HG02973 (cell line): ENCODE data around the gene GOLM1.
A peak's percentile ranks its signal among the peaks of the same experiment; 100 is the strongest.
"Not testable (repeated sequence)": the region's sequence is repeated elsewhere in the genome, so short reads cannot be mapped to it uniquely, and the experiment has no call there.

Experiments
- ATAC-seq: cut with Tn5 transposase; IDR thresholded peaks from one replicate; pipeline ENCODE4 v1.9.1; 2021; ENCODE audit warnings: moderate library complexity; ENCODE audit not compliant: unreplicated experiment

The GOLM1 gene

GRCh38 chr9:86098824-86099700 is at the start of gene GOLM1:
TSS of gene GOLM1 (minus strand) at chr9:86099558. CDS start at chr9:86079320, 20,238 bp downstream.
- ATAC-seq = peak; percentile 74

- ATAC-seq = not testable (repeated sequence)
Measured at GRCh38 chr9:86146671-86147070, 47.3 kb upstream of the GOLM1 start.

DNA sequence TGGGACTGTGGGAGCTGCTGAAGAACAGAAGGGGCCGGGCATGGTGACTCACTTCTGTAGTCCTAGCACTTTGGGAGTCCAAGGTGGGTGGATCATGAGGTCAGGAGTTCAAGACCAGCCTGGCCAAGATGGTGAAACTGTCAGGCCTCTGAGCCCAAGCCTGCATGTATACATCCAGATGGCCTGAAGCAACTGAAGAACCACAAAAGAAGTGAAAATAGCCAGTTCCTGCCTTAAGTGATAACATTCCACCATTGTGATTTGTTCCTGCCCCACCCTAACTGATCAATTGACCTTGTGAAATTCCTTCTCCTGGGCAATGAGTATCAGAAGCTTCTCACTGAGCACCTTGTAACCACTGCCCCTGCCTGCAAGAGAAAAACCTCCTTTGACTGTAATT is 46.6 kb upstream of the GOLM1 start:
- not testable (repeated sequence) for ATAC-seq

GRCh38 chr9:86142973-86143372 is 43.6 kb upstream of the GOLM1 start:
- ATAC-seq = no peak

DNA sequence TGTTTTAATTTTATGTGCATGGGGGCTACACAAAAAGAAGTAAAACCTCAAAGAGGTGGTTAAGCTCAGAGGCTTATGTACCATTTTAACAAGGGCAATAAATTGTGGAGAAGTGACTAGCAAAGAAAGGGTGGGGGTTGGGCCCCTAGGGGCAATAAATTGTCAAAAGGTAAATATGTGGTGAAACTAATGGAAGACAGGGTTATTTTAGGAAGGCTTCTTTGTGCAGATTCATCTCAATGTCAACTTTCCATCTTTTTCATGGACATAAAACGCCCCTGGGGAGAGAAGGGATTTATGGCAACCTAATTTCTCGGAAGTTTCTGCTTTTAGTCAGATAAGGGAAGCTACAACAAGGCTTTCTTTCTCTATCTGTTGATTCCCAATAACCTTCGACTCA is 42.5 kb upstream of the GOLM1 start:
- no peak for ATAC-seq

- no peak for ATAC-seq
Measured at GRCh38 chr9:86135371-86135770, 36.0 kb upstream of the GOLM1 start.

- no peak for ATAC-seq
Measured at GRCh38 chr9:86134361-86134760, 35.0 kb upstream of the GOLM1 start.

DNA sequence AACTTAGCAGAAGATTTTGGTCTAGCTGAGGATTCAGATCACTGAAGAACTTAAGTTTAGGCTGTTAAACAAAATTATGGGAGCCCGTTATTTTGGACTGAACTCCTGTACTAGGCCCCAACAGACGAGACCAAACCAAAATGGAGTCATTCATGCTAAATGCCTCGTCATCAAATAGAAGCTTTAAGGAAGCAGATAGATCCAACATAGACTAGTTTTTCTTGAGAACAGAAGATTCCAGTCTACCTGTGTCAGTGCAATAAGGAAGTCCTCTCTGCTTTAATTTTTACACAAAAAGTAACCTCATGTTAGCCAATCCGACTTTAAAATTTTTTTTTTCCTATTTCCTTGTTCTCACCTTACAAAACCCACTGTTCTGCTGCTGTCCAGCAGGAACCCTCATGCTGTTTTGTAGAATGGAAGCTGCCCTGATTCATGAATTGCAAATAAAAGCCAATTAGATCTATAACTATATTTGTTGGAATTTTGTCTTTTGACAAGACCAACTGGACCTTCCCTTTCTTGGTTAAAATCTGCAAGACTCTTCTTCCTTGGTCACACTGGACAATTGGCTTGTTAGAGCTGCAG is 29.0 kb upstream of the GOLM1 start:
- ATAC-seq = no peak

- ATAC-seq = no peak
Measured at GRCh38 chr9:86126998-86127972, 27.9 kb upstream of the GOLM1 start.

GRCh38 chr9:86122311-86122710 is 23.0 kb upstream of the GOLM1 start:
- ATAC-seq = no peak

DNA sequence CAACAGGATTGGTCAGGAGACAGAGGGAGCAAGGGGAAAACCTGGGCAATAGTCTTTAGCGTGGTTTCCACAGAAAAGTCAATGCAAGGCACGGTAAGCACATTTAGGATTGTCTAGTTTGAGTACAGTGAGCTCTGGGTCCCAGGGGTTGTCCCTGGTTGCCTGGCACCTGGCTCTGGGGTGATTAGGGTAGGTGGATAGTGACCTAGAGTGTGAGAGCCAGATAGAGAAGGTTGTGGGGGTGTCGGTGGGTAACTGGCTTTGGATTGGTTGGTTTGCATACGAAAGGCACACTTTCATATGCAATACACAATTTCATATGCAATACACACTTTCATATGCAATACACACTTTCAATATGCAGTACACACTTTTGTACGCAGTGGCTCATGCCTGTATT is 20.1 kb upstream of the GOLM1 start:
- ATAC-seq = no peak

GRCh38 chr9:86116425-86116824 is 17.1 kb upstream of the GOLM1 start:
- ATAC-seq = no peak

- ATAC-seq = no peak
Measured at GRCh38 chr9:86115886-86116285, 16.5 kb upstream of the GOLM1 start.

- no peak for ATAC-seq
Measured at GRCh38 chr9:86112057-86112456, 12.7 kb upstream of the GOLM1 start.

GRCh38 chr9:86102626-86103025 is 3.3 kb upstream of the GOLM1 start:
- ATAC-seq = no peak

GRCh38 chr9:86099701-86100364 is 475 bp upstream of the GOLM1 start:
- no peak for ATAC-seq

DNA sequence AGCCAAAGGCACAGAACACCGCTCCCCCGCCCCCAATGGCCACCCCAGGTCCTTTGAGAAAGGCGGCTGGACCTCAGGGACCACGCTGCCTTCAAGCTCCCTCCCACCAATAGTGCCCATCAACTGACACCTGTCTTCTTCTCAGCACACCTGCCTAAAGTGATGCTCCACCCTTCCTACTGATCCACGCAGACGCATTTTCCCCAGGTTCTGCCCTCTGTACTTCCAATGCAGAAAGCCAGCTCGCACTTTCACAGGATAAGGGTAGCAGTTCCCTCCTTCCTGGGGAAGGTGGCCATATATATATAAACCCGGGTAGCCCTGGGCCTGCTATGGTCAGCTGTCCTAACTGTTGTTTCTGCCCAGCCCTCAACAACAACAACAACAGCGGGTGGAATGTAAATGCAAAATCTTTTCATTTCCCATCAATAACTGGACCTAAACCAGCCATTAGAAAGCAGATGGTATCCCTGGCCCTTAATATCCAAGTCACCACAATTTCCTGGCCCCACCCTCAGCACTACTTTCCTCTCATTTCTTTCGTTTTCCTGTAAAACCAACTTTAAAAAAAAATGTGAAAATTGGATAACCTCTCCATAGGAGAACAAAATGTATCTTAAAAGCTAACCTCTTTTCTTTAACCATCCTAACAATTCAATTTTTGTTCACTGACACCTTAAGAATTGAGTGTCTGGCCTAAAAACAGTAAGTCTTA is 1.7 kb downstream of the GOLM1 start:
- ATAC-seq = no peak

DNA sequence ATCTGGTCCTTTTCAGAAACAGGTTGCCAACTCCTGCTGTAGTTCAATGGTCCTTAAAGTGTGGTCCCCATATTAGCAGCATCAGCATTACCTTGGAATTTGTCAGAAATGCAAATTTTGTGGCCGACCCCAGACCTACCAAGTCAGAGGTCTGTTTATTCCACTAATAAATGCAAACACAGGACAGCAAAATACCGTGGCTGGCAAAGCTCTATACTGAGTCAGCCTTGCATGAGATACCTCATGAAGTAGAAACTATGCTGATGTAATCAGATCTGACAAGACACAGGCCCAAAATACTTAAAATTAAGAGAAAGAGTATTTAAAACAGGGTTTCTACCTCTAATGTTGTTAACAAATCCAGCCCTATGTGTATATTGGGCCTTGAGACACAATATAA is 3.0 kb downstream of the GOLM1 start:
- ATAC-seq = no peak

GRCh38 chr9:86093788-86094555 is 5.4 kb downstream of the GOLM1 start:
- no peak for ATAC-seq
